GM12874 (cell line): ENCODE results near the gene HSD11B2.

ENCODE experiments used
- CTCF ChIP-seq: IDR thresholded peaks from 2 replicates; pipeline ENCODE4 v1.5.1; 2011; ENCODE audit warnings: low read depth, mild to moderate bottlenecking, control low read depth, low read length, moderate library complexity; ENCODE audit not compliant: insufficient read depth

HSD11B2 gene

GRCh38 chr16:67443265-67443664 lies 12.3 kb downstream of the HSD11B2 start:
- no peak for TF ChIP-seq CTCF

- no peak for TF ChIP-seq CTCF
Observed at GRCh38 chr16:67444259-67445125, 13.6 kb downstream of the HSD11B2 start.

DNA sequence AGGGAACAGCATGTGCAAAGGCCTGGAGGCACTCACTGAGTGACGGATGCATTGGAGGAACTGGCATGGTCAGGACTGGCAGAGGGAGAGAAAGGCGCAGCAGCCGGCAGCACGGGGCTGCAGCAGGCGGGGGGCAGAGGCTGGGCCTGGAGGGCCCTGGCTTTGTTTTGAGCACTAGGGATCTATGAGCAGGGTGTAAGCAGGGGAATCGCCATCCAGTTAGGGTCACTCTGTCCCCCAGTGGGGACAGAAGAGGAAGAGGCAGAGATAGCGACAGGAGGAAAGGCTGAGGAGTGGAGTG lies 14.2 kb downstream of the HSD11B2 start:
- no peak for TF ChIP-seq CTCF

DNA sequence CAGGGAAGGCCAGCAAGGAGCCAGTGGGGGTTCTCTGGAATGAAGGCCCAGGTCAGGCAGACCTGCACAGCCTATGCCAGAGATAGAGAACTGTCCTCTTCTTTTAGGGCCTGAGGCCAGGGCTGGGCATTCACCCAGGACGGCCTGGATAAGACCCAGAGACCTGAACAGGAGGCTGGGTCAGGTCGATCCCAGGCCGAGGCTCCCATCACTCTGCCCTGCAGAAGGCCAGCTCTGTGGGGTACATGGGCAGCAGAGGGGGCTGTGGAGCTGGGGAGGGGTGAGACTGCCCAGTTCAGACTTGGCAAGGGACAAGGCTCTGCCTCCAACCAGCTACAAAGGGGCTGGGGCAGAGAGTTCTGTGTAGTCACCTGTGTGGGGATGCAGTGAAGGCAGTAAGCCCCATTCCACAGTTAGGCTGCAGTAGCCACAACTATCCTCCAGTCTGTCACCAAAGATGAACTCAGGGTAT lies 14.6 kb downstream of the HSD11B2 start:
- TF ChIP-seq CTCF, result no peak

GRCh38 chr16:67445913-67446907 lies 15.3 kb downstream of the HSD11B2 start:
- TF ChIP-seq CTCF, result no peak

DNA sequence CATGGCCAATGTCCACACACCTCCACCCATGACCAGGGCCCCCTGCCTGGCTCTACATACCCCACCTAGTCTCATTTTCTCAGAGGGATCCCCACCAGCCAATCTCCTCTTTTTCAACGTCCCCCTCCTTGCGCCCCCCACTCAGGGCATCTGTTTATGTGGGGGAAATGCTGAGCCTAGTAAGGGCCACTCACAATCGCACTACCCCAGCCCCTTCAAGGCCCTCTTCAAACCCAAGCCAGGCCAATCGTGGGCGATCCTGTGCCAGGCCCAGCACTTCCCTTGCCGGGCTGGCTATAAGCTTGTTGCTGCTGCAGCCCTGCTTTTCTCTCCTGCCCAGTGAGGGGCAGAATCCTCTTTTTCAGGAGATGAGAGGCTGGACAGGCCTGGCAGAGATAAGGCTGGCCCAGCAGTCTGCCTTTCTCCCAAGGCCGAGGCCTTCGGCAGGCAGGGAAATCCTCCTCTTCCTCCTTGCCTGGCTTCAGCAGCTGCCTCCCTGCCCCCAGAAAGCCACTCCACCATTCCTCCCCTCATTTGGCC lies 16.1 kb downstream of the HSD11B2 start:
- TF ChIP-seq CTCF, result no peak
